Naive B cell (primary cell): ENCODE results near the gene C12orf56. TPM values are rescaled to one million over a fixed set of nuclear protein-coding genes. Genes with fewer than 3 reads are reported as not detected.

Source experiments
- polyA plus RNA-seq, 6 donors: library from polyadenylated mRNA; unstranded; fragments of 300-500 nt; fragmentation: Illumina TruSeq; gene quantifications; one replicate each; pipeline ENCODE4 v1.2.3, GENCODE V29; 2021; ENCODE audit warnings: low read depth in 6 of 6

The C12orf56 gene
- polyA plus RNA-seq, 6 donors from 2014 or later = not detected

Other genes with a start within 250 kb of the C12orf56 start
- gene KICS2, start 168.5 kb downstream of the C12orf56 start, polyA plus RNA-seq = 10 to 100 TPM; 15.0 to 22.9 (median 17.8) TPM
- 10 to 100 TPM; 15.9 to 27.9 (median 22.4) TPM for gene XPOT, start 13.6 kb upstream of the C12orf56 start, polyA plus RNA-seq
- gene TBK1, start 61.4 kb upstream of the C12orf56 start, polyA plus RNA-seq = 10 to 100 TPM; 16.0 to 24.5 (median 18.9) TPM
- 1 to 10 TPM; 3.2 to 7.8 (median 4.5) TPM for gene RASSF3, start 219.7 kb upstream of the C12orf56 start, polyA plus RNA-seq